GM20431 (cell line): ENCODE data around the gene ANO9.

Source experiments
- in situ Hi-C: fragments of 300-500 bp; cut with MseI, MboI; formaldehyde crosslinking; loops from one replicate; pipeline ENCODE4 v1.15.0; 2020; ENCODE audit warnings: low sequenced_read_pairs; ENCODE audit not compliant: unreplicated experiment

The ANO9 gene

DNA sequence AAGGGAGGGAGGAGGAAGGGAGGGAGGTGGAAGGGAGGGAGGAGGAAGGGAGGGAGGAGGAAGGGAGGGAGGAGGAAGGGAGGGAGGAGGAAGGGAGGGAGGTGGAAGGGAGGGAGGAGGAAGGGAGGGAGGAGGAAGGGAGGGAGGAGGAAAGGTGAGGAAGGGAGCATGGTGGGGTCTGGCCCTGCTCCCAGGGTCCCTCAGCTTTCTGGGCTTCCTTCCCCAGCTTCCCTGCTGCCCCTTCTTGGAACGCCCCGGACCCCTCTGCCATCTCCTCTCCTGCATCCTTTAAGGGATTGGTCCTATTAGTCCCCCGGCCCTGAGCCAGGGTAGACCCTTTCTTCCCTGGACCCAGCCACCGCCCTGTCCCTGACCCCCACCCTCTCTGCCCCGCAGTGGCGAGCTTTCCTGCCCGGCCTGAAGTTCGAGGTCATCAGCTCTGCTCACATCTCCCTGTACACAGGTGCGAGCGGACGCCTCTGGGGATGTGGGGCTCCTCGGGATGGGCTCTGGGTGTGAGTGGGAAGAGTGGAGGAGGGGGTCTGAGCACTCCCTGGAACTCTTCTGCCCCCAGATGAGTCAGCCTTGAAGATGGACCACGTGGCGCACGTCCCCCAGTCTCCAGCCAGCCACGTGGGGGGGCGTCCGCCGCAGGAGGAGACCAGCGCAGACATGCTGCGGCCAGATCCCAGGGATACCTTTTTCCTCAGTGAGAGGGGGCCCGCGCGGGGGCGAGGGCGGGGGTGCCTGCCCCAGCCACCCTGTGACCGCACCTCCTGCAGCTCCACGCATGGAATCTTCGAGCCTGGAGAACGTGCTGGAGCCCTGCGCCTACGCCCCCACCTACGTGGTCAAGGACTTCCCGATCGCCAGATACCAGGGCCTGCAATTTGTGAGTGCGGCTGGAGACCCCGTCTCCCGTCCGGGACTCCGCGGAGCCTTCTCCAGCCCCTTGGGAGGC is 66.5 kb downstream of the ANO9 start:
- in situ Hi-C loops: no loop called here

DNA sequence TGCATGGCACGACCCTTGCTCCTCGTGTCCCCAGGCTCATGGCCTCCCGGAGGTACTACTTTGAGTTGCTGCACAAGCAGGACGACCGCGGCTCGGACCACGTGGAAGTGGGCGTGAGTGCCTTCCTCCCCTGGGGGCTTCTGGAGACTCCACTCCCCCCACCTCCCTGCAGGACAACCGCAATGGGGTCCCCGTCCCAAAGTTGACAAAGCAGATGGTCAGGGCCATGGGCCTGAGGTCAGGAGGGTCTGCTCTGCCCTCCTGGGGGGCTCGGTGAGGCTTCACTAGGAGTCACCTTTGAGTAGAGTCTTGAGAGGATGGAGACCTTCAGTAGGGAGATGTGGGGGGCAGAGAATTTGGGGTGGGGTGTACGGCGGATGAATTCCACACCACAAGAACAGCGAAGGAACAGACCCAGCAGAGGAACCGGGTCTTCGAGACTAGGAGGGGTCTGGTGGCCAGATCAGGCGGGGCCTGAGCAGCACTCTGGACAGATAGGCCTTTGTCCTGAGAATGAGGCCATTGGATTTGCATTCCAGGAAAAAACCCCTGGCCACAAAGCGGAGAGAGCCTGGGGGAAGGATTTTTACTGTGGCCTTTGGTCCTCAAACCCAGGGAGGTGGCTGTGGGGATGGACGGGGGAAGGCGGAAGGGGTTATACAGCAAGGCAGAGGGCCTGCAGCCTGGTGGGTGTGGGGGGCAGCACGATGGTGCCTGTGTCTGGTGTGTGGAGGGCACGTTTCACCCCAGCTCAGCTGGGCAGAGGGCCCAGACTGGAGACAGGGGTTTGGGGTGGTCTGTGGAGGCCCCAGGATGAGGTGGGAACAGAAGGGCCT is 67.9 kb downstream of the ANO9 start:
- in situ Hi-C loops: no loop called here

DNA sequence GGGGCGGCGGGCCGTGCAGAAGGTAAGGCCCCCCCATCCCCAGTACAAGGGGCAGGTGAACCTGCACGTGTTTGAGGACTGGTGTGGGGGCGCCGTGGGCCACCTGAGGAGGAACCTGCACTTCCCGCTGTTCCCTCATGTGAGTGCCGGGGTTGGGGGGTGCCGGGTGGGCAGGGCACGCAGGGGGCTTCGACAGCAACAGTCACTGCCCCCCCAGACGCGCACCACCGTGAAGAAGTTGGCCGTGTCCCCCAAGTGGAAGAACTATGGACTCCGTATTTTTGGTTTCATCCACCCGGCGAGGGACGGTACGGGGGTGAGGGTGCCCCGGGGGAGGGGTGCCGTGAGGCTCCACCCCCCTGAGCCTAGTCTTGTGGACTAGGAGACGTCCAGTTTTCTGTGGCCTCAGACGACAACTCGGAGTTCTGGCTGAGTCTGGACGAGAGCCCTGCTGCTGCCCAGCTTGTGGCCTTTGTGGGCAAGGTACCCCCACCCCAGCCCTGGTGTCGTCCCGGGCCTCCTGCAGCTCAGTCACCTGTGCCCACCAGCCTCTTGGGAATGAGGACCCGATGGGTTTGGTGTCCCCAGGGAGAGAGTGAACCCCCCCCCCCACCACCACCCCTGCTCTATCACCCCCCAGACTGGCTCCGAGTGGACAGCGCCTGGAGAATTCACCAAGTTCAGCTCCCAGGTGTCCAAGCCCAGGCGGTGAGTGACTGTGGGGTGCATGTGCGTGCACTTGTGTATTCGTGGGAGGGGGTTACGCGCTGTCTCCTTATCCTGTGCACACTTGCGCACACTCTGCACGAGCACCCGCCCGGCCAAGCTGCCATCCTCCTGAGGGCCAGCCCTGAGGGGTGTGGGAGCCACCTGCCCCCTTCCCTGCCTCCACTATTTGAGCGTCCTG is 68.7 kb downstream of the ANO9 start:
- in situ Hi-C loops: no loop called here

DNA sequence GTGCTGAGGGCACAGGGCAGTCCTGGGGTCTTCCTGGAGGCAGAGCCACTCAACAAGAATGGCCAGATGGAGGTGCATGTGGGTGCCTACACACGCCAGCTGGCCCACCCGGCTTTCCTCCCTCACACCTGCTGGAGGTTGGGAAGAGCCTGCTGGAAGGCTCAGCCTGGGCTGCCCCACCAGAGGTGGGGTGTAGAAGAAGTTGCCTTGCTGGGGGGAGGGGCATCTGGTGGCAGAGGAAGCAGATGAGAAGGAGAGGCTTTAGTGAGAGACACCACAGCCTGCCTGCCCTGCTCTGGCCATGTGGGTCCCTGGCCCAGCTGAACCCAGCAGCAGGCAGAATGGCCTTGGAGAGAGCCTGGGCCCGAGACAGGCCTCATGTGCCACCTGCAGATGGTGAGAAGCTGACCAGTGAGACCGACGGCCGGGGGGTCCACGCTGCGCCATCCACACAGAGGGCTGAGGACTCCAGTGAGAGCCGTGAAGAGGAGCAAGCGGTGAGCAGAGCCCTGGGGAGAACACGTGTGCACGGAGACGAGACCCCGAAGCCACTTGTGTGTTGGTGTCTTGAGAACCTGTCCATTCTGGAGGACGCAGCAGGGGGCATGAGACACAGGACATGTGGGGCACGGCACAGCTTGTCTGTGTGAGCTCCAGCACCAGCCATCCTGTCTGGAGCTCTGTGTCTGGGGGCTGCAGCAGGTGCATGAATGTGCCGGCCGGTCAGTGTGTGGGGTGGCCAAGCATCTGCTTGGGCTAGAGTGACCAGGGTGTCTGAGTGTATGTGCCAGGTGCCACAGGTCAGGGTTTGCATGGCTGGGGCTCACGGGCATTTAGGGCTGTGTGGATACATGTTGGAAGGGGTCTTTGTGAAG is 69.9 kb downstream of the ANO9 start:
- in situ Hi-C loops: no loop called here

DNA sequence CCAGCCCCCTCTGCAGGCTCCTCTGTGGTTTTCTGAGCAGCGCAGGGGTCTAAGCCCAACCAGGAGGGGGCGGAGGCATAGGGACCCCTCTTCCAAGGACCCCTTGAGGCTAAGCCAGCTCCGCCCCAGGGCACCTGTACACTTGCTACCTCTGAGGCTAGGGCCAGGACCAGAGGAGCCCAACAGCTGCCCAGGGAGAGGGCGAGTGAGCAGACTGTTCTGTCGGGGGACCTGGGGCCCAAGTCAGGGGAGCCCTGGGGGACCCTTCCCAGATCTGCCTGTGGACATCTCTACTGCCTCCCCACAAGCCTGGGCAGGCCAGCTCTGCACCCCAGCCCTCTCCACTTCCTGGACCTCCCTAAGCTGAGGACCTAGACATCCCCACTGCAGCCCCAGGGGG is 70.8 kb downstream of the ANO9 start:
- in situ Hi-C loops: no loop called here

DNA sequence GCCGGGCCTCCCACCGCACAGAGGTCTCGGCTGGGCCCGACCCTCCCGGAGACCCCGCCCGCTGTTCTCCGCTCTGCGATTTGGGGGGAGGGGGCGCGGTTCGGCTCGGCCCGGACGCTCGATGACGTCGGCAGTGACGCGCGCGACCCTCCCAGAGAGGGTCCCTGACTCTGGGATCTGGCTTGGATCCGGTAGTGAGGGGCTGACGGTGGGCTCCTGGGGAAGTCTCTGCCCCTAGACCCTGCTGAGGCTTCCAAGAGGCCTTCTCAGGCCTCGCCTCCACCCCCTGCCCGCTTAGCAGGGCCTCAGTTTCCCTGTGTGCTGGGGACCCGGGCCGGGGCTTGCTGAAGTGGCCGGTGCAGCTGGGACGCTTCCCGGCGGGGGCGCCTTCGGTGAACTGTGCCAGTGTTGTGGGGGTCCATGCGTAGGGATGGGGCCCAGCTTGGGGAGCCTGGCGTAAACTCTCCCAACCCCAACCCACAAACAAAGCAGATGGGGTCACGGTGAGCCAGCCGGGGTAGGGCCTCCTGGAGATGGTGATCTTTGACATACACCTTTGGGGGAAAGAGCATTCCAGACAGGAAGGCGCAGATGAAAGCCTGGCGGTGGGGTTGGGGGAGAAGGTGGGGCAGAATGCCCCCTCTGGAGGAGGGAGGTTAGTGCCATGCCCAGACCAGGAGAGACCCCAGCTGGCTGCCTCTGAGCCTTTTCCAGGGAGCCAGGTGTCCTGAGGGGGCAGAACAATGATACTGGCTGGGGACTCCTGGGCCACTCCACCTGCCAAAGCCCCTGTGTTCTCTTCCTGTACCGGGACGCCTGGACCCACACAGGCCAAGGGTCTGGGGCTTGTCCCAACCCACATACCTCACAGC is 71.5 kb downstream of the ANO9 start:
- in situ Hi-C loops: no loop called here

DNA sequence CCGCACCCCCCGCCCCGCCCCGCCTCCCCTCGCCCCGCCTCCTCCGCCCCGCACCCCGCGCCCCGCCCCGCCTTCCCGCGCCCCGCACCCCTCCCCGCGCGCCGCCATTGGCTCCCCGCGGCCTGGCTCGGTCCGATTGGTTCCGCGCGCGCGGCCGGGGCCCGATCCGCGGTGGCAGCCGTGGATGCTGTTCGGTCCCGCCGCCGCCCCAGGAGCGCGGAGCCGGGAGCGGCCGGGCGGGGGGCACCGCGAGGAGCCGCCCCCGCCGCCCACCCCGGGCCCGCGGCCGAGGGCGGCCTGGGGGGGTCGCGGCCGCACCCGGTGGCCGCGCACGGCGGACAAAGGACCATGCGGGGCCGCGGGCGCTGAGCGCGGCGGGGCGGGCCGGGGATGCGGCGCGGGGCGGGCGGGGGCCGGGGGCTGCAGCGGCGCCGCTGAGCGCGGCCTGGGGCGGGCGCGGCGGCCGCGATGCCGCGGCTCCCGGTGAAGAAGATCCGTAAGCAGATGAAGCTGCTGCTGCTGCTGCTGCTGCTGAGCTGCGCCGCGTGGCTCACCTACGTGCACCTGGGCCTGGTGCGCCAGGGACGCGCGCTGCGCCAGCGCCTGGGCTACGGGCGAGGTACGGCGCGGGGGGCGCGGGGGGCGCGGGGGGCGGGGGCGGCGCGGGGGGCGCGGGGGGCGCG is 72.3 kb downstream of the ANO9 start, which contains the start of gene B4GALNT4:
B4GALNT4 (plus strand) TSS at position 164 of the 683 bp plus-strand sequence; CDS start at position 469, 305 bp downstream.
- in situ Hi-C loops: no loop called here

DNA sequence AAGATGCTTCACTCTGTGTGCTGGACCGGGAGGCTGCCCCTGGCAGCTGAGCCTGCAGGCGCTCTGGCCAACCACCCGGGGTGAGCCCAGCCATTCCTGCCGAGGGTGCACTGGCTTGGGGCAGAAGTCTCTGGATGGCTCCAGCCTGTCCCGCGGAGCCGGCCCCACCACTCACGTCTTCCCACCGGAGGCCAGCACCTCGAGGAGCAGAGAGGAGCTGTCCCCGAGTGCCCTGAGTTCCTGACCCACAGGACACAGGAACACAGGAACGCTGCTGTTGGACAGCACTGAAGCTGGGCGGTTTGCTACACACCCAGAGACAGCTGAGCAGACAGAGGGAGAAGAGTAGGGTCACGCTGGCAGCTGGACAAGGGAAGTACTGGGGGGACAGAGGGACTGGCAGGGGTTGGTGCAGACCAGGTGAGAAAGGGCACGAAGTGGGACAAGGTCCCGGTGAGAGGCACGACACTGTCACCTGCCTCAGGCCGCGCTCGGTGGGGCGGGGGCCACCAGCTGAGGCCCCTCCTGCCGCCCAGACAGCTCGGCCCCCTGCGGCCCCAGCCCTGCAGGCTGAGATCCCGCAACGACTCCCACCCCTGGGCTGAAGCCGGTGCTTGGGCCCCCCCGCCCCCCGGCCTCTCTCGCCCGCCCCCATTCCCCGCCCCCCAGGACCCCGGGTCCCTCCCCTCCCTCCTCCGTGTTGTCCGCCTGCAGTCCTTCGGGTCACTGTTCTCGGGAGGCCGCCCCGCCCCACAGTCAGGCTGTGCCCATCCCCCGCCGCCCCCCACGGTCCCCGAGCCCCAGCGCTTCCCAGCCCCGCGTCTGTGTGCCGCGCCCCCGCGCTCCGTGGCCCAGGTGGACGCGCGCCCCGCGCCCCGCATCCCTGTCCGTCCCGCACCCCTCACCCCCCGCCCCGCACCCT is 73.1 kb downstream of the ANO9 start:
- in situ Hi-C loops: no loop called here

DNA sequence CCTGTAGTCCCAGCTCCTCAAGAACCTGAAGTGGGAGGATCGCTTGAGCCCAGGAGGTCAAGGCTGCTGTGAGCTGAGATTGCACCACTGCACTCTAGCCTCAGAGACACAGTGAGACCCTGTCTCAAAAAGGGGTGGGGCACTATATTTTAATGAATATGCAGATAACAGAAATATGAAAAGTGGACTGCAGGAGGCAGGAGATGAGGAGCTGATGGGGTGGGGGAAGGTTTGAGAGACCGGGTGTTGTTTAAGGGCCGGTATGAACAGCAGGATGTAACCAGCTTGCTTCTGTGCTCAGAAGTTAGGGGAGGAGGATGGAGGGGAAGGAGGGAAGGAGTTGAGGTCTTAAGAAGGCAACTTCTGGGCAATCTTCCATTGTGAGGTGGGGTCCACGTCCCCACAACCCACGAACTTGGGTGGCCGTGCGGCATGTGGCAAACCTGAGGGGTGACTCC is 73.8 kb downstream of the ANO9 start:
- in situ Hi-C loops: no loop called here
